Measurements from ENCODE around the gene TUBGCP6.

DNA sequence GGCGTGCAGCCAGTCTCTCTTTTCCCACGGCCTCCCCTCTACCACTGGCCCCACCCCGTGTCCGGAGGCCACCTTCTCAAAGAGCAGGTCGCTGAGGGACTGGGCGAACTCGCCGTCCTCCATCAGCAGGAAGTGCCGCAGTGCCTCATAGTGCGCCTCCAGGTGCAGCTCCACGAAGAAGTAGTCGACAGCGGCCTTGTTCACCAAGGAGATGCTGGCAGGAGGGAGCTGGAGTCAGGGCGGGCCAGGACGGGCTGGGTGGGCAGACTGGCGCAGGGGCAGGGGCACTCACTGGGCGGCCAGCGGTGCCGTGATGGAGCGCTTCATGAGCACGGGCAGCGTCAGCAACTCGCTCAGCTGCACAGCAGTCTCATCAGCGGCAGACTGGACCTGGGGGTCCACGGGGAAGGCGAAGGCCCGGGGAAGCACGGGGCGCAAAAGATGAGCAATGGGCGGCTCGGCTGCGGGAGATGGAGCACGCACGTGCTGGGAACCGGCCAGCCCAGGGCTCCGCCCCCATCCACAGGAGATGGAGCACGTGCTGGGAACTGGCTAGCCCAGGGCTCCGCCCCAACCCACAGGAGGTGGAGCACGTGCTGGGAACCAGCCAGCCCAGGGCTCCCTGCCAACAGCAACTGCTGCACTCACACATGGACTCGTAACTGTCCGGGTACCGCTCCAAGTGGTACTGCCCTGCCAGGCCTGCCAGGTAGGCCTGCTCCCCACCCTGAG, 25.7 kb downstream of the TUBGCP6 start:
- TF ChIP-seq TARDBP (IDR thresholded peaks at IDR 0.05) (no peak), SUZ12 (IDR thresholded peaks at IDR 0.05) (no peak), SP1 (IDR thresholded peaks at IDR 0.05) (no peak), BHLHE40 (IDR thresholded peaks at IDR 0.05; ENCODE audit: borderline replicate concordance) (no peak), FOXM1 (IDR thresholded peaks at IDR 0.05; ENCODE audit: borderline replicate concordance) (no peak), HDGF (IDR thresholded peaks at IDR 0.05; ENCODE audit: borderline replicate concordance) (no peak), FOXA1 (IDR thresholded peaks at IDR 0.05) (no peak)
- TF ChIP-seq, protein P1, sequence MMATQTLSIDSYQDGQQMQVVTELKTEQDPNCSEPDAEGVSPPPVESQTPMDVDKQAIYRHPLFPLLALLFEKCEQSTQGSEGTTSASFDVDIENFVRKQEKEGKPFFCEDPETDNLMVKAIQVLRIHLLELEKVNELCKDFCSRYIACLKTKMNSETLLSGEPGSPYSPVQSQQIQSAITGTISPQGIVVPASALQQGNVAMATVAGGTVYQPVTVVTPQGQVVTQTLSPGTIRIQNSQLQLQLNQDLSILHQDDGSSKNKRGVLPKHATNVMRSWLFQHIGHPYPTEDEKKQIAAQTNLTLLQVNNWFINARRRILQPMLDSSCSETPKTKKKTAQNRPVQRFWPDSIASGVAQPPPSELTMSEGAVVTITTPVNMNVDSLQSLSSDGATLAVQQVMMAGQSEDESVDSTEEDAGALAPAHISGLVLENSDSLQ (IDR thresholded peaks at IDR 0.05), result no peak
